Right cardiac atrium (tissue), 5 donors: Measurements from ENCODE around the gene KCNN1. TPM values are rescaled to one million over a fixed set of nuclear protein-coding genes. Genes with fewer than 3 reads are reported as not detected.
A peak's percentile ranks its signal among the peaks of the same experiment; 100 is the strongest.
"Not testable (repeated sequence)": the region's sequence is repeated elsewhere in the genome, so short reads cannot be mapped to it uniquely, and the experiment has no call there.

ENCODE experiments used
- ATAC-seq, 2 donors: fragments of 200-7000 bp; cut with Tn5 transposase; one replicate each; pipeline versions ENCODE4 v1.8.0 to v1.9.1; 2020; ENCODE audit warnings: moderate library complexity in 2 of 2, mild to moderate bottlenecking in 1 of 2
- DNase-seq, 3 donors: peaks; one replicate each; pipeline ENCODE4 v3.0.0-alpha.2; 2020
- H3K27ac ChIP-seq: one replicate; pipeline ENCODE4 v1.5.1; 2013; ENCODE audit warnings: mild to moderate bottlenecking, low read length, control low read depth, moderate library complexity
- H3K27me3 ChIP-seq: one replicate; pipeline ENCODE4 v1.6.1; 2013; ENCODE audit not compliant: control insufficient read depth, insufficient read depth
- H3K4me1 ChIP-seq: one replicate; pipeline ENCODE4 v1.6.1; 2013; ENCODE audit warnings: low read length; ENCODE audit not compliant: control insufficient read depth, insufficient read depth
- H3K4me3 ChIP-seq: one replicate; pipeline ENCODE4 v1.5.1; 2013; ENCODE audit warnings: low read length, control low read depth
- H3K9me3 ChIP-seq: one replicate; pipeline ENCODE4 v1.6.1; 2013; ENCODE audit warnings: low read length; ENCODE audit not compliant: control insufficient read depth
- WGBS: extraction: QIAGEN DNeasy Blood & Tissue Kit; methylation state at CpG from one replicate; pipeline ENCODE4 v1.1.7; 2013; 5-methylcytosine and 5-hydroxymethylcytosine counted together
- intact Hi-C, 4 donors: fragments of 100-400 bp; cut with DNase I; formaldehyde crosslinking; loops; one replicate each; pipeline versions ENCODE4 v1.11.0 to v1.14.0; 2022 to 2023
- polyA plus RNA-seq: library from polyadenylated mRNA; stranded (reverse); fragments of 200-250 nt; gene quantifications from one replicate; pipeline ENCODE4 v1.2.3, GENCODE V29; 2013
- total RNA-seq, 4 donors: library from RNA; stranded (reverse); fragmentation: NEBNext Ultra II Directional; extraction: Animal tissue kit (Norgen Biotek cat#: 25700); gene quantifications; one replicate each; pipeline ENCODE4 v1.2.1, GENCODE V29; 2021
- donor health status: healthy with polysubstance abuse.
- donor health status: DM: no; HTN: yes; CAD: no.
- donor health status: DM: no; HTN: no; CAD: no.
- donor health status: DM: no; HTN: yes; CAD: no; lungs with severe emphysema.
- donor health status: DM: yes; HTN: yes; CAD: no.

KCNN1 gene
- total and polyA plus RNA-seq, 5 donors = 0.84 to 3.0 (median 1.7) TPM

GRCh38 chr19:18020212-18021085, 53.5 kb downstream of the KCNN1 start:
- Histone ChIP-seq H3K27me3 (no peaks in the 10 kb centered on the region), H3K4me3 (no peak overlapping the region), H3K27ac (peak overlapping the region; percentile 99), H3K4me1 (peaks cover 34% of the 10 kb centered on the region), H3K9me3 (no peaks in the 10 kb centered on the region)
- peak; percentile 94 to 99 (median 97) for DNase-seq
- WGBS = 27% methylated on average over 16 of the region's 16 CpGs
- peak; percentile 70 to 81 for ATAC-seq
- intact Hi-C loops = no loop called here

GRCh38 chr19:18021121-18021755, 54.3 kb downstream of the KCNN1 start:
- Histone ChIP-seq H3K4me3 (no peak overlapping the region), H3K4me1 (peaks cover 34% of the 10 kb centered on the region), H3K27ac (peak overlapping the region; percentile 99), H3K9me3 (no peaks in the 10 kb centered on the region), H3K27me3 (no peaks in the 10 kb centered on the region)
- intact Hi-C loops = no loop called here
- ATAC-seq = peak; percentile 41 to 69
- WGBS = 42% methylated on average over 21 of the region's 21 CpGs
- peak; percentile 93 to 96 (median 96) for DNase-seq

GRCh38 chr19:18023622-18024251, 56.8 kb downstream of the KCNN1 start:
- 41% methylated on average over 23 of the region's 23 CpGs for WGBS
- Histone ChIP-seq H3K9me3 (no peaks in the 10 kb centered on the region), H3K27ac (peak overlapping the region; percentile 86), H3K4me3 (no peak overlapping the region), H3K27me3 (no peaks in the 10 kb centered on the region), H3K4me1 (peaks cover 25% of the 10 kb centered on the region)
- intact Hi-C loops = no loop called here
- DNase-seq = peak; percentile 87 to 96 (median 93)
- ATAC-seq = peak; percentile 59 to 63

GRCh38 chr19:18027151-18027550, 60.2 kb downstream of the KCNN1 start:
- DNase-seq = no peak
- intact Hi-C loops = no loop called here
- H3K27me3 ChIP-seq = no peaks in the 10 kb centered on the region
- no peak overlapping the region for H3K27ac ChIP-seq
- ATAC-seq = no peak
- H3K9me3 ChIP-seq = no peaks in the 10 kb centered on the region
- peaks cover 10% of the 10 kb centered on the region for H3K4me1 ChIP-seq
- no peak overlapping the region for H3K4me3 ChIP-seq
- WGBS = 90% methylated on average over 4 of the region's 4 CpGs

- 45% methylated on average over 8 of the region's 8 CpGs for WGBS
Measured at GRCh38 chr19:18029617-18030338, 62.9 kb downstream of the KCNN1 start.

GRCh38 chr19:18031401-18031800, 64.5 kb downstream of the KCNN1 start:
- DNase-seq (peak in 2 of 3 donors; percentile 5 to 45), ATAC-seq (peak in 1 of 2 donors; percentile 7)
- intact Hi-C loops, H3K27me3 ChIP-seq, H3K4me3 ChIP-seq, H3K4me1 ChIP-seq, H3K9me3 ChIP-seq: not testable (repeated sequence)
- peak overlapping the region; percentile 3 for H3K27ac ChIP-seq
- WGBS = 79% methylated on average over 5 of the region's 5 CpGs

More at GRCh38 chr19:18029617-18030338, 62.9 kb downstream of the KCNN1 start:
- ATAC-seq = peak; percentile 74 to 76
- Histone ChIP-seq H3K9me3 (no peaks in the 10 kb centered on the region), H3K27me3 (no peaks in the 10 kb centered on the region), H3K4me1 (no peaks in the 10 kb centered on the region), H3K4me3 (no peak overlapping the region), H3K27ac (peak overlapping the region; percentile 47)
- peak; percentile 49 to 70 (median 69) for DNase-seq
- intact Hi-C loops = no loop called here

GRCh38 chr19:18032102-18032501, 65.2 kb downstream of the KCNN1 start:
- WGBS = 39% methylated on average over 2 of the region's 2 CpGs
- H3K27ac ChIP-seq, H3K4me1 ChIP-seq, intact Hi-C loops, H3K9me3 ChIP-seq, H3K27me3 ChIP-seq, H3K4me3 ChIP-seq: not testable (repeated sequence)
- DNase-seq (peak in 2 of 3 donors; percentile 28 to 50), ATAC-seq (peak; percentile 49 to 56)

GRCh38 chr19:18041054-18041453, 74.1 kb downstream of the KCNN1 start:
- peaks cover 2% of the 10 kb centered on the region for H3K4me1 ChIP-seq
- WGBS = 95% methylated on average over 2 of the region's 2 CpGs
- H3K4me3 ChIP-seq = no peak overlapping the region
- no peak overlapping the region for H3K27ac ChIP-seq
- DNase-seq (no peak), ATAC-seq (no peak)
- intact Hi-C loops = no loop called here
- no peaks in the 10 kb centered on the region for H3K9me3 ChIP-seq
- no peaks in the 10 kb centered on the region for H3K27me3 ChIP-seq

- Histone ChIP-seq H3K9me3 (no peaks in the 10 kb centered on the region), H3K4me3 (no peak overlapping the region), H3K27me3 (no peaks in the 10 kb centered on the region), H3K27ac (no peak overlapping the region), H3K4me1 (peaks cover 7% of the 10 kb centered on the region)
- ATAC-seq (no peak), DNase-seq (no peak)
- WGBS = 95% methylated on average over 3 of the region's 3 CpGs
- intact Hi-C loops = no loop called here
Measured at GRCh38 chr19:18043676-18044075, 76.8 kb downstream of the KCNN1 start.

- no peaks in the 10 kb centered on the region for H3K27me3 ChIP-seq
- DNase-seq = peak; percentile 63 to 90 (median 83)
- peak overlapping the region; percentile 55 for H3K4me3 ChIP-seq
- H3K27ac ChIP-seq = peak overlapping the region; percentile 80
- ATAC-seq = peak; percentile 42 to 68
- peaks cover 10% of the 10 kb centered on the region for H3K4me1 ChIP-seq
- intact Hi-C loops = no loop called here
- no peaks in the 10 kb centered on the region for H3K9me3 ChIP-seq
- WGBS = 7% methylated on average over 12 of the region's 12 CpGs
Measured at GRCh38 chr19:18044825-18045304, 78.0 kb downstream of the KCNN1 start.
